ENCODE data around the gene LAMC2.
"Not testable (repeated sequence)": the region's sequence is repeated elsewhere in the genome, so short reads cannot be mapped to it uniquely, and the experiment has no call there.

LAMC2 gene

GRCh38 chr1:183239220-183239742 is 53.2 kb downstream of the LAMC2 start:
- TF ChIP-seq CTCF (IDR thresholded peaks at IDR 0.05) = no peak
- no peak overlapping the region for H3K4me3 ChIP-seq
- no peak for DNase-seq (ENCODE audit: low spot score)
- peak overlapping the region; percentile 28 to 86 for H3K27ac ChIP-seq

GRCh38 chr1:183239793-183240525 is 53.9 kb downstream of the LAMC2 start:
- Histone ChIP-seq H3K27ac (peak overlapping the region; percentile 28 to 86), H3K4me3 (no peak overlapping the region)
- no peak for DNase-seq (ENCODE audit: low spot score)
- TF ChIP-seq CTCF (IDR thresholded peaks at IDR 0.05) = no peak

- Histone ChIP-seq H3K27ac (peak overlapping the region; percentile 68 to 86), H3K4me3 (no peak overlapping the region)
- no peak for DNase-seq (ENCODE audit: low spot score)
- TF ChIP-seq CTCF (IDR thresholded peaks at IDR 0.05) = no peak
Observed at GRCh38 chr1:183240526-183240825, 54.4 kb downstream of the LAMC2 start.

GRCh38 chr1:183240853-183241252 is 54.8 kb downstream of the LAMC2 start:
- not testable (repeated sequence) for H3K4me3 ChIP-seq; DNase-seq (ENCODE audit: low spot score)
- H3K27ac ChIP-seq = peak overlapping the region; percentile 68 to 86

GRCh38 chr1:183241471-183241870 is 55.4 kb downstream of the LAMC2 start:
- Histone ChIP-seq H3K27ac (peak overlapping the region; percentile 68 to 86), H3K4me3 (no peak overlapping the region)
- DNase-seq (ENCODE audit: low spot score) = no peak
- TF ChIP-seq CTCF (IDR thresholded peaks at IDR 0.05) = no peak

- no peak for DNase-seq (ENCODE audit: low spot score)
- H3K4me3 ChIP-seq = no peak overlapping the region
- no peak for TF ChIP-seq CTCF (IDR thresholded peaks at IDR 0.05)
- H3K27ac ChIP-seq = peak overlapping the region; percentile 68 to 86
Observed at GRCh38 chr1:183242556-183242955, 56.5 kb downstream of the LAMC2 start.

- Histone ChIP-seq H3K27ac (peak overlapping the region; percentile 68 to 86), H3K4me3 (no peak overlapping the region)
- DNase-seq (ENCODE audit: low spot score) = peak; percentile 84
- TF ChIP-seq CTCF (IDR thresholded peaks at IDR 0.05) = no peak
Observed at GRCh38 chr1:183243161-183244050, 57.3 kb downstream of the LAMC2 start.

Data from coronary artery (tissue), 2 donors.